KMS-11 (cell line): Measurements from ENCODE around the gene RAPGEF1.

ENCODE experiments used
- H2AFZ ChIP-seq: fragments of 200-600 bp; sonication (generic); 2 replicates; pipeline ENCODE4 v1.6.1; 2016; ENCODE audit warnings: antibody characterized with exemption, mixed run types, low read depth
- H3K27ac ChIP-seq: fragments of 200-600 bp; sonication (generic); 2 replicates; pipeline ENCODE4 v1.6.1; 2016; ENCODE audit warnings: mild to moderate bottlenecking, mixed run types
- H3K27me3 ChIP-seq: fragments of 200-600 bp; sonication (generic); 2 replicates; pipeline ENCODE4 v1.6.1; 2017; ENCODE audit warnings: mild to moderate bottlenecking, low read depth, mixed run types, moderate library complexity; ENCODE audit not compliant: insufficient read depth
- H3K36me3 ChIP-seq: fragments of 200-600 bp; sonication (generic); 2 replicates; pipeline ENCODE4 v1.6.1; 2017; ENCODE audit warnings: mild to moderate bottlenecking, mixed run types; ENCODE audit not compliant: insufficient read depth
- H3K4me1 ChIP-seq: fragments of 200-600 bp; sonication (generic); 2 replicates; pipeline ENCODE4 v1.6.1; 2016; ENCODE audit warnings: mild to moderate bottlenecking, low read depth, mixed run types; ENCODE audit not compliant: poor library complexity, severe bottlenecking
- H3K4me2 ChIP-seq: fragments of 200-600 bp; sonication (generic); 2 replicates; pipeline ENCODE4 v1.7.0; 2016; ENCODE audit warnings: mild to moderate bottlenecking, mixed run types
- H3K4me3 ChIP-seq: fragments of 200-600 bp; sonication (generic); IDR thresholded peaks from 2 replicates; pipeline ENCODE4 v1.6.1; 2017; ENCODE audit warnings: low read depth, low read length, mixed read lengths; ENCODE audit not compliant: insufficient read depth
- H3K79me2 ChIP-seq: fragments of 200-600 bp; sonication (generic); 2 replicates; pipeline ENCODE4 v1.6.1; 2016; ENCODE audit warnings: low read depth, mixed run types; ENCODE audit not compliant: insufficient read depth
- H3K9ac ChIP-seq: fragments of 200-600 bp; sonication (generic); 2 replicates; pipeline ENCODE4 v1.6.1; 2016; ENCODE audit warnings: mild to moderate bottlenecking, mixed run types
- H4K20me1 ChIP-seq: fragments of 200-600 bp; sonication (generic); 2 replicates; pipeline ENCODE4 v1.6.1; 2016; ENCODE audit warnings: mild to moderate bottlenecking, mixed run types; ENCODE audit not compliant: insufficient read depth
- CTCF ChIP-seq: fragments of 200-600 bp; sonication (generic); conservative IDR thresholded peaks from 2 replicates; pipeline ENCODE4 v1.6.1; 2017; ENCODE audit warnings: low read depth, mild to moderate bottlenecking, antibody characterized with exemption, low read length, moderate library complexity, mixed read lengths

RAPGEF1 gene

GRCh38 chr9:131714821-131715220, 25.1 kb downstream of the RAPGEF1 start:
- Histone ChIP-seq H3K4me3 (no peak overlapping the region), H3K4me2 (no peak overlapping the region), H3K27me3 (no peaks in the 10 kb centered on the region), H3K4me1 (peaks cover 26% of the 10 kb centered on the region), H3K27ac (no peak overlapping the region), H3K9ac (no peak overlapping the region), H2AFZ (no peak overlapping the region), H3K79me2 (peaks cover 100% of the 10 kb centered on the region), H3K36me3 (no peaks in the 10 kb centered on the region), H4K20me1 (peaks cover 10% of the 10 kb centered on the region)
- no peak for TF ChIP-seq CTCF

- no peak overlapping the region for H3K27ac ChIP-seq
- peaks cover 10% of the 10 kb centered on the region for H4K20me1 ChIP-seq
- H3K79me2 ChIP-seq = peaks cover 100% of the 10 kb centered on the region
- peaks cover 26% of the 10 kb centered on the region for H3K4me1 ChIP-seq
- no peak overlapping the region for H3K4me3 ChIP-seq
- H3K36me3 ChIP-seq = no peaks in the 10 kb centered on the region
- H3K27me3 ChIP-seq = no peaks in the 10 kb centered on the region
- no peak overlapping the region for H2AFZ ChIP-seq
- no peak overlapping the region for H3K4me2 ChIP-seq
- no peak for TF ChIP-seq CTCF
- no peak overlapping the region for H3K9ac ChIP-seq
These were observed 25.7 kb downstream of the RAPGEF1 start for GRCh38 chr9:131714161-131714646.

DNA sequence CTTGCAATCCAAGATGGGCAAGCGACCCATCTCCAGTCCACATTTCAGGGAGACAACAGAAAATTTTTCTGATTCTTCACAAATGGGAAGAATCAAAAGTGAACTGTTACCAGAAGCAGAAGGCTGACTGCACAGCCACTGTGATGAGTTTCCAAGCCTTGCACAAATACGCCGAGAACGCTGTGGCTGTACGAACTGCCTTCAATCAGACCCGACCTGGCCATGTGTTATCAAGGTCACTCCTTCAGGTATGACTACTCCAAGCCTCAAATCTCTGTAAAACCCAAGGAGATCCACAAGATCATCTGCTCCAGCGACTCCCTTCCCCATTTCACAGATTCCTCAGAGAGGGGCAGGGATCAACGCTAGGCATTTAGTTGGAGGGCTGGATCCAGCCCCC, 26.9 kb downstream of the RAPGEF1 start:
- H3K4me1 ChIP-seq = peaks cover 26% of the 10 kb centered on the region
- no peak overlapping the region for H2AFZ ChIP-seq
- peaks cover 99% of the 10 kb centered on the region for H3K79me2 ChIP-seq
- H4K20me1 ChIP-seq = peaks cover 10% of the 10 kb centered on the region
- H3K27ac ChIP-seq = no peak overlapping the region
- no peak overlapping the region for H3K4me3 ChIP-seq
- H3K9ac ChIP-seq = no peak overlapping the region
- H3K36me3 ChIP-seq = no peaks in the 10 kb centered on the region
- no peak overlapping the region for H3K4me2 ChIP-seq
- H3K27me3 ChIP-seq = no peaks in the 10 kb centered on the region
- no peak for TF ChIP-seq CTCF

DNA sequence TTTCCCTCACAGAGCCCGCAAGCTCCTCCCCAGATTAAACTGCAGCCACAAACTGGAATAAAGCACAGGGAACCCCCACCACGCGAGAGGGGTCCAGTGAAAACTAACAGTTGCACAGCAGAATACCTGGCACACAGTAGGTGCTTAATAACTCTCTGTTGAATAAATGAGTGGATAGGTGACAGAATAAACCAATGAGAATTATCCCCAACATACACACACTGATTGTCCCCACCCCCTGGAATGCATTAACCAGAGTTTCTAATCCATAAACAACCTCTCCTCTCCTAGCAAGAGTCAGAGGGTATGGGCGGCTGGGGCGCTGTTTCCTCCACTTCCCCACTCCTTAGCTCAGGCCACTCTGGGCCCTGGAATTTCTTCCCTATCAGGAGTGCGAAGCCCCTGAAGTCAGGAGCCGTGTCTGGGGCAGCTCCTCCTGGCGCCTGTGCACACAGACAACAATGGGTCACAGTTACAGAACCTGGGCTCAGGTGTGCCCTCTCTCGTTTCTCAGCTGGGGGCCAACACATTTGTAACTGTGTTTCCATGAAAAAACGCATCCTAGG, 27.6 kb downstream of the RAPGEF1 start:
- H3K4me2 ChIP-seq = no peak overlapping the region
- H3K27me3 ChIP-seq = no peaks in the 10 kb centered on the region
- no peak overlapping the region for H3K27ac ChIP-seq
- H3K4me1 ChIP-seq = peaks cover 29% of the 10 kb centered on the region
- no peak for TF ChIP-seq CTCF
- H4K20me1 ChIP-seq = peaks cover 10% of the 10 kb centered on the region
- no peak overlapping the region for H3K9ac ChIP-seq
- H3K36me3 ChIP-seq = no peaks in the 10 kb centered on the region
- H2AFZ ChIP-seq = no peak overlapping the region
- H3K4me3 ChIP-seq = no peak overlapping the region
- peaks cover 99% of the 10 kb centered on the region for H3K79me2 ChIP-seq
